GM19372 (cell line): Measurements from ENCODE around the gene WNT7B.

Experiments used
- ATAC-seq: cut with Tn5 transposase; IDR thresholded peaks from one replicate; pipeline ENCODE4 v1.9.1; 2021; ENCODE audit warnings: mild to moderate bottlenecking, low read depth, moderate library complexity; ENCODE audit not compliant: unreplicated experiment

Gene WNT7B

DNA sequence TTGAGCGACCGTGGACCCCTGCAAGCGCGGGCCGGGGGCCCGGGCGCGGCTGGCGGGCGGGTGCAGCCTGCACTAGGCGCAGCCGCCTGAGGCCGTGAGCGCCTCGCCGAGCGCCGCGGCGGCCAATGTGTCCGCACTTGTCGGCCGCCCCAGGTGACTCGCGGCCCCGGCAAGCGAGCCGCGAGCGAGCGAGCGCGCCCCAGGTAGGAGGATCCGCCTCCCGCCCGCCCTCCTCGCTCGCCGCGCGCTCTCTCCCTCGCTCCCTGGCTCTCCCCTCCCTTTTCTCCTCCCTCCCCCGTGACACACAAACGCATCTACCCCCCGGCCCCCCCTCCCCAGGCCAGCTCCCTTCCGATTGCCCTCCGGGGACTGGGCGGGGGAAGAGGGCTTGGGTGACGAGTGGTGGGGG lies at the start of gene WNT7B:
Gene WNT7B, minus strand, starts transcription at position 160 of the 409 bp plus-strand sequence. CDS start 408 bp downstream, outside the sequence.
- no peak for ATAC-seq

- no peak for ATAC-seq
These were observed 49.3 kb upstream of the WNT7B start for GRCh38 chr22:46025973-46026898.

DNA sequence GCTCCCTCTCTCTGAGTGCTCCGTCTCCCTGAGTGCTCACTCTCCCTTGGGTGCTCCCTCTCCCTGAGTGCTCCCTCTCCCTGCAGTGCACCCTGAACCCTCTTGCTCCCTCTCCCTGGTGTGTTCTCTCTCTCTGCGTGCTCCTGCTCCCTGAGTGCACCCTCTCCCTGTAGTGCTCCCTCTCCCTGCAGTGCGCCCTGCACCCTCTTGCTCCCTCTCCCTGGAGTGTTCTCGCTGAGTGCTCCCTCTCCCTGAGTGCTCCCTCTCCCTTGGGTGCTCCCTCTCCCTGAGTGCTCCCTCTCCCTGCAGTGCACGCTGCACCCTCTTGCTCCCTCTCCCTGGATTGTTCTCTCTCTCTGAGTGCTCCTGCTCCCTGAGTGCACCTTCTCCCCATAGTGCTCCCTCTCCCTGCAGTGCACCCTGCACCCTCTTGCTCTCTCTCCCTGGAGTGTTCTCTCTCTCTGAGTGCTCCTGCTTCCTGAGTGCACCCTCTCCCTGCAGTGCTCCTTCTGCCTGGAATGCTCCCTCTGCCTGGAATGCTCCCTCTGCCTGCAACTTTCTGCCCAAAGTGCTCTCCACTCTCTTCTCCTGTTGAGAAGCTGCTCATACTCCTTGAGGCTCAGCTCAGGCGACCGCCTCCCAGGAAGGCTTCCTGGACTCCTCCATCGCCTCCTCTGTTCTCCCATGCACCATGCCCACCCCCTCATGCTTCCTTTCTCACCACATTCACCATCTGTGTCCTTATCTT lies 48.4 kb upstream of the WNT7B start:
- ATAC-seq: no peak

- ATAC-seq: no peak
These were observed 47.3 kb upstream of the WNT7B start for GRCh38 chr22:46024136-46024840.

GRCh38 chr22:46023558-46023981 lies 46.6 kb upstream of the WNT7B start:
- no peak for ATAC-seq

- no peak for ATAC-seq
These were observed 46.0 kb upstream of the WNT7B start for GRCh38 chr22:46022881-46023512.

GRCh38 chr22:46021577-46021976 lies 44.6 kb upstream of the WNT7B start:
- no peak for ATAC-seq

DNA sequence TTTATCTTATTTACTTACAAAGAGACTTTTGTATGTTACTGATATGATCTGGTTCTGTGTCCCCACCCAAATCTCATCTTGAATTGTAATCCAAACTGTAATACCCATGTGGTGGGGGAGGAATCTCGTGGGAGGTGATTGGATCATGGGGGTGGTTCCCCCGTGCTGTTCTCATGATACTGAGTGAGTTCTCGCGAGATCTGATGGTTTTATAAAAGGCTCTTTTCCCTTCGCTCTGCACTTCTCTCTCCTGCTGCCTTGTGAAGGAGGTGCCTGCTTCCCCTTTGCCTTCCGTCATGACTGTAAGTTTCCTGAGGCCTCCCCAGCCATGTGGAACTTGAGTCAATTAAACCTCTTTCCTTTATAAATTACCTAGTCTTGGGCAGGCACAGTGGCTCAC lies 42.4 kb upstream of the WNT7B start:
- no peak for ATAC-seq

DNA sequence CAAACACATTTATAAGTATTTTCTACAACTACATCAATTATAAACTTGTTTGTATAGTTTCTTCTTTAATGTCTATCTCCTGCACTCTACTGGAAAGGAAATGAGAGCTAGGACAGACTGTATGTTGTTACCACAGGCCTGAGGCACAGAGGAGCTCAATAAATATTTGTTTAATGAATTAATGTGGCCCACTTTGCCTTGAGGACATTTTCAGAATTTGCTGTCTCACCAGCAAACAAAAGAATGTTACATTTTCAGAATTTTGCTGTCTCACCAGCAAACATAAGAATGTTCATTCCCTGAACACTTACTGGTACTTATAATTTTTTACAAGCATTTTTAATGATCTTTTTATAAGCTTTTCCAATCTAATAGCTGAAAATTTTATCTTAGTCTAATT lies 41.9 kb upstream of the WNT7B start:
- ATAC-seq: no peak

DNA sequence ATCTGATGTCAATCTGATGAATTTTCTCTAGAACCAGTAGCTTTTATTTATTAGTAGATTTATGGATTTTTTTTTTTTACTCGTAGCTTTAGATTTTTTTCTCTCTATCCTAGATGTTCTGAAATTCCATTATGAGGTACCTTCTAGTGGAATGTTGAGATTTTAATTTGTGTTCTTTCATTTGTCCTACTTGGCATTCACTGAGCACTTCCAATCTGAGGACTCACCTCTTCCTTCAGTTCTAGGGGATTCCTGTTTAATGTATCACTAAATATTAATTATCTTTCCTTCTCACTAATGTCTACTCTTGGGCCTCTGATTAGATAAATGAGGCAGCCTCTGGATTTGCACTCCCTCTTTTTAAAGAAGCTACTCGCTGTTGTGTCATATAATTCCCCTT lies 40.2 kb upstream of the WNT7B start:
- no peak for ATAC-seq

DNA sequence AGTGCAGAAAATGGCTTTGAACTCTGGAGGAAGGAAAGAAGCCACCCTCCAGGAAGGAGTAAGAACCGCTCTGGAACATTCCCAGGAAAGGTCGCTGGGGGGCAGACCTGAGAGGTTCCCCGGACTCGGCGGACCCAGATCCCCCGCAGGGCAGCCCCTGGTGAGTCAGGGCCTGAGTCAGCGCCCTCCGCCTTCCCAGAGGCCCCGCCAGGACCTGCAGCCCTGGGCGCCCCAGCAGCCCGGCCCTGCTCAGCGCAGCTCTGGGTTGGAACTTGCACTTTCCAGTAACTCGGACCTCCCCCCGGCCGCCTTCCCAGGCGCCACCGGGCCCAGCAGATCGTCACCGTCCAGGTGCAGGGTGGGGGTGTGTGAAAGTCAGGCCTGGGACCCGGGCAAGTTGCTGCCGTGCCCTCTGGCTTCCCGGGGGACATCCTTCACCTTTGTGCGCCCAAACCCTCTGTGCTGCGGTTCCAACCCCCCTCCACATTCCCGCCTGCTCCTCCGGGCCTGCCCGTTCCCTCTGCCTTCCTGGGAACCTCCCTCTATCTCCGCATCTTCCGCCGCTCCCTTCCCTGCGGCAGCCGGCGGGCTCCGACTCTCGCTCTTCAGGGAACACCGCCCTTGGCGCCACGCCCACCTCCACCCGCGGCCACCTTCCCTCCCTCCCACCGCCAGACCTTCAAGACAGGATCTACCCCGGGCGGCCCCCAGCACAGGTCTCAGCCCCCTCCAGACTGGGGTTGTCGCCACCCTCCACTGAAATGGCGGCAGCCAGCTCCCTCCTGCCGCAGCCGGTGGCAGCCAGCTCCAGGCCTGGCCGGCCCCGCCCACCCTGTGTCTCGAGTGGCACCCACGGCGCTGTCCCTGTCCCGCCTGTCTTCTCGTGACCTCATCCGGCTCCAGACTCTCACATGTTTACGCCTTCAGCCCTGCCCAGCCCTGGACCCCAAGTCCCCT lies 36.8 kb upstream of the WNT7B start:
- ATAC-seq: peak; percentile 51

DNA sequence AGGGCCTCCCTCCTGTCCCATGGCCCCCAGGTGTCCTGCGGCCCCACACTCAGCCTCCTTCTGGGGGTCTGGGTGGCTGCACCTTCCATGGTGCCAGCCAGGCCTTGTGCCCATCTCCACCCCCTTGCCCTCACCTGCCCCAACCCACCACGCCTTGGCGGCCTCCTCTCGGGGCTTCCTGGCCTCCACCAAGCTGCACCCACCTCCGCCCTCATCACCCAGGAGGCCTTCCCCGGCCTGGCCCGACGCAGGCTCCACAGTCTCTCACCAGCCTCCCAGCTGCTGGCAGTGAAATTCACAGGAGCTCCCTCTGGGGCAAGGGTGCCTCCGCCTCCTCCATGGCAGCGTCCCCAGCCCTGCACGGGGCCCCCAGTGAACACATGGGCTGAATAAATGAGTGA lies 35.9 kb upstream of the WNT7B start:
- no peak for ATAC-seq

GRCh38 chr22:46012182-46012880 lies 35.4 kb upstream of the WNT7B start:
- ATAC-seq: no peak

DNA sequence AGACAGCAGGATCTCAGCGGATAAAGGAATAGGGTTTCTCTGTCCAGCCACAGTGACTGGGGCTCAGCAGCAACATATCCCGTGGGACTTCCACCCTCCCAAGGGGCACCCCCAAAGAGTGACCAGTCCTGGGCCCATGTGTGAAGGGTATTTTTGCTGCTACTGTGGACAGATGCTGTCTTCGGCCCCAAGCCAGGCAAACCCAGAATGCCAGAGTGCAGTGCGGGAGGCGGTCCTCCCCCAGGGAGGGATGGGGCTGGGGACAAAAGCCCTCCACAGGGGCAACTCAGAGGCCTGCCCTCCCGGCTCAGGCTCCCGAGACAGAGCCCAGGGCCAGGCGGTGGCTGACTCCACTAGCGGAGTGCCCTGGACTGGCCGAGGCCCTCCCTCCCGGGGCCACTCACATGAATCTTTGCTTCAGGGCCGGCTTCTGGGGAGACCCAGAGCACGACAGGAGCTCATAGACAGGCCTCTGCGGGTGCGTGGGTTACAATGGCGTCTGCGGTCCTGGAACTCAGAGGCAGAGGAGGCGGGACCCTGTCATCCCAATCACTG lies 34.7 kb upstream of the WNT7B start:
- no peak for ATAC-seq

GRCh38 chr22:46010951-46011626 lies 34.1 kb upstream of the WNT7B start:
- no peak for ATAC-seq

- ATAC-seq: no peak
These were observed 33.4 kb upstream of the WNT7B start for GRCh38 chr22:46010207-46010867.

GRCh38 chr22:46009730-46010129 lies 32.8 kb upstream of the WNT7B start:
- no peak for ATAC-seq
